GM21423 (cell line): ENCODE measurements around the gene GPX5.

Experiments used
- ATAC-seq: cut with Tn5 transposase; IDR thresholded peaks from one replicate; pipeline ENCODE4 v1.9.1; 2021; ENCODE audit warnings: mild to moderate bottlenecking, moderate library complexity; ENCODE audit not compliant: unreplicated experiment

Gene GPX5

DNA sequence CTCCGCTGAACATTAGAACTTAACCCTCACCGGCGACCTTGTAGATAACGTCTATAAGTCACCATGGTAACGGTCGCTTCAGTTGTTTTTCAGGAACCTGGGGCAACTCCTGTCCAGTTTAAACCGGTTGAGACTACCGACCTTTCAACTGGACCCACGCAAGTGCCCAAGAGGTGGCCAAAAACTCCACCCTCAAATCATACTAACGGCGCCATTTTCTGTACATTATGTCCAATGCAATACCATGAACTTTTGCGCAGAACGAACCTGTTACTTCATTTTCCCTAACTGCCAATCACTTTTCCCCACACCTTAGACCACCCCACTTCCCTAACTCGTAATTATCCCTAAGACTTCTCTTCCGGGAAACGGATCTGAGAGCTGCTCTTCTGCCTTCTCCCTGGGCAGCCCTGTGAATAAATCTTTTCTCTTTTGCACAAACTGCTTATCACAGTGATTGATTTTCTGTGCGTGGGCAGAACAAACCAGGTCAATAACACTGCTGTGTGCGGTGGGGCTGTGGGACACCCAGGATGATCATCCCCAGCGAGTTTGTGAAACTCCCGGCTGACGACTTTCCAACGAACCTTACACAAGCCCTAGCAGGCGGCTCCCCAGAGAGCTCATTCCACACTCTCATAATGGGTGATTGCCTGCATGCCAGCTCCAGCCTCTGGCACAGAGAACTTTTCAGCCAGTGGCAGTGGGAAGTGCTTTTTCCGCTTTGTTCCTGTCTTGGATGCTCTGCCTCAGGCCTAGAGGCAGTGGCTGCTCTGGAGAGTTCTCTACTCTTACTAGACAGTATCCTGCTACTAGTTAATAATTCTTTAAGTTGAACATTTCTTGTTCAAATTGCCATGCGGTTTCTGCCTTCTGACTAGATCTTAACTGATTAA lies 28.6 kb downstream of the GPX5 start:
- no peak for ATAC-seq

DNA sequence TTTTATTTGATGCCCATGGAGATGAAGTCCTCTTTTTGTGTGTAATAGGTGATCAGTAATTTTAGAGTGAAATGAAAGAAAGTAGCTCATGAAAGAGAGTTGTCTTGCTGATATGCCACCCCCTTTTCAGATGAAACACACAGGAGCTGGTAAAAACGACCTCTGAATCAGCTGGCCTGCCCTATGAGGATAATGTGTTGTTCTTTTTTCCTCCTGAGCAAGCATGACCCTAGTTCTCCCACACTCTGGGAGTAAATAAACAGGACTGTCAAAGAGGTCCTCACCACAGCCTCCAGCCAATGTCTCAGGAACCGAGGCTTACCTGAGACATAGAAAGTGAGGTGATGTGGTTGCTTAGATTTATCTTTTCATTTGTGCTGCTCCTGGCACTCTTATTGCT lies 29.5 kb downstream of the GPX5 start:
- ATAC-seq = no peak

DNA sequence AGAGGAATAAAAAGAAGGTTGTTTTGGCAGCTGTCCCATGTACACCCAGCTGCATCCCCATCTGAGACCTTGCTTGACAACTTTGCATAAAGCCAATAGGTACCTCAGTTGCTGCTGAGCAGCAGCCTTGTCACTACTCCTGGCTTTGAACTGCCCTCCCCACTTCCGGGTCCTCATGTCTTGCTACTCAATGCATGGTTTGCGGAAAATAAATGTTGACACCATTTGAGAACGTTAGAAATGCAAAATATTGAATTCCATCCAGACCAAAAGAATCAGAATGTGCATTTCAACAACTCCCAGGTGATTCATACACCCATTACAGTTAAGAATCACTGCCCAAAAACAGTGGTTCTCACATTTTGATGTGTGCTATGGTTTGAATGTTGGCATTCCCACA lies 32.9 kb downstream of the GPX5 start:
- ATAC-seq = no peak

DNA sequence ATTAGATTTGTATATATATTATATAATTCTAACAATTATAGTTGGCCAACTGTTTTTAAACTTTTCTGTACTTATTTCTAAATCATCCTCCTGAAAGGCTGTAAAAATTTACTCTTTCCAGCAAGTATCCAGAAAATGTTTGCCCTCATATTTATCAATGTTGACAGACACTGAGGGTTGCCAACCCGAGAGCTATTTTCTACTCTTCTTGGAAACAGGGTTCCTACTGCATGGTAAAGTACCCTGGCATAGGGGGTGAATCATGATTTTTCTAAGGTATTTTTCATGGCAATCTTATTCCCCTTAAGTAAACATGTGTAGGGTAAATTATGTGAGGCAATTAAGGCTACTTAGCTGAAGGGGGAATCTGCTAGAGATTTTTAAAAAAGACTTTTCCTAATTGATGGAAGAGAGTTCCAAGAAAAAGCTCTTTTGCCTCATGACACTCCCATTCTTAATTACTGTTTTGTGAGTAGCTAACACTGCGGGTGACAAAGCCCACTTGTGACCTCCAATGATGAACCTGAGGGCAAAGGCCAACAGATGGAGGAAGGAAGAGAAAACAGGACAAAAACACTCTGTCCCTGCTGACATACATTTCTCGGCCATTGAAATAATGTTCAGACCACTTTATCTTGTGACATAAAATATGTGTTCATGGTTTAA lies 37.9 kb downstream of the GPX5 start:
- ATAC-seq = no peak

DNA sequence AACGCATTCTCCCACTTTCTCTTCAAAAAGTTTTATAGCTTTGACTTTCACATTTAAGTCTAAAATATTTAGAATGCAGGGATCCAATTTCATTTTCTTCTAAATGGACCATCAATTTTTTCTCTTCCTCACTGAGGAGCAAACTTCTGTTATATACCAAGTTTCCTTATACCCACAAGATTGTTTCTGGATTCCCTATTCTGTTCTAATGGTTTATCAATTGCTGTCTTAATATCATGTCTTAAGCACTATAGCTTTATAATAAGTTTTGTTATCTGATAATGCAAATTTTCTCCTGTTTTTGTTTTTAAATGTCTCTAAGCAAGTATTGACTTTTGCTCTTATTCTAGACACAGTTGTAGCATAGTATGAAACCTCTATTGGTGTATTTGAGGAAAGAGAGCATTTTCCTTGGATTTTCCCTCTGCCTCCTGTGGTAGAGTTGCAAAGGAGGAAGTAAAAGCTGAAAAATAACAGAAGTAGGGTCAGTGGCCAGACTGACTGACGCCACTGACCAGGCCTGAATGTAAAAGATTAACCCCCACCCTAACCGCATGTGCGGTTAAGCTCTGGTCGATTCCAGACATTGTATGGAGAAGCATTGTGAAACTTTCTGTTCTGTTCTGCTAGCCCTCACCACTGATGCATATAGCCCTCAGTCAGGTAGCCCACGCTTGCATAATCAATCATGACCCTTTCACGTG lies 40.3 kb downstream of the GPX5 start:
- no peak for ATAC-seq

DNA sequence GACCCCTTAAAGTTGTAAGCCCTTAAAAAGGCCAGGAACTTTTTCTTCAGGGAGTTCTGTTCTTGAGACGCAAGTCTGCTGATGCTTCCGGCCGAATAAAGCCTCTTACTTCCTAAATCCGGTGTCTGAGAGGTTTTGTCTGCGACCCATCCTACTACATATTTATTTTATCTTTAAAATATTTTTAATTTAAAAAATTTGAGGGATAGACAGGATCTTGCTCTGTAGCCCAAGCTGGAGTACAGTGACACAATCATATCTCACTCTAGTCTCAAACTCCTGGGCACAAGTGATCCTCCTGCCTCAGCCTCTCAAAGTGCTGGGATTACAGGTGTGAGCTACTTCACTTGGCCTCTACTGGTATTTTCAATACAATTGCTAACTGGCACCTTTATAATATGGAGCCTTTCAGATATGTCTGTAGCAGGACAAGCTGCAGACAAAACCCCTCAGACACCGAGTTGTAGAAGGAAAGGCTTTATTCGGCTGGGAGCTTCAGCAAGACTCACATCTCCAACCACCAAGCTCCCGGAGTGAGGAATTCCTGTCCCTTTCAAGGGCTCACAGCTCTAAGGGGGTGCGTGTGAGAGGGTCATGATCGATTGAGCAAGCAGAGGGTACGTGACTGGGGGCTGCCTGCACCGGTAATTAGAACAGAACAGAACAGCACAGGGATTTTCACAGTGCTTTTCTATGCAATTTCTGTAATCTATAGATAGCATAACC lies 41.0 kb downstream of the GPX5 start:
- no peak for ATAC-seq

DNA sequence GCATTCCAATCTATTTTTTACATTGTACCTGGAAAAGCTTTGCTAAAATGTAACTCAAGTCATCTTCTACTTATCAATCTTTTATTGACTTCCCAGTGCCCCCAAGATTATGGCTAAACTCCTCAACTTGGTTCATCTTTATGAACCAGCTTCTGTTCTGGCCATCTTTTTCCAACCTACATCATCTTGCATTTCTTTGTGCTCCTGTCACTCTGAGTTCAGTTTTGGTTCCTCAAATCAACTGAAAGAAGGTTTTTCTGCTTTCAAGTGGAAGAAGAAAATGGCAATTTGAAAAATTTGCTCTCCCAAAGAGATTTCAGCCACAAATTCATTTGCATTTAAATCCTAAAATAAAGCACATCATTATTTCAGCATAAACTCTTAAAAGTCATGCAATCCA lies 41.8 kb downstream of the GPX5 start:
- ATAC-seq = no peak

DNA sequence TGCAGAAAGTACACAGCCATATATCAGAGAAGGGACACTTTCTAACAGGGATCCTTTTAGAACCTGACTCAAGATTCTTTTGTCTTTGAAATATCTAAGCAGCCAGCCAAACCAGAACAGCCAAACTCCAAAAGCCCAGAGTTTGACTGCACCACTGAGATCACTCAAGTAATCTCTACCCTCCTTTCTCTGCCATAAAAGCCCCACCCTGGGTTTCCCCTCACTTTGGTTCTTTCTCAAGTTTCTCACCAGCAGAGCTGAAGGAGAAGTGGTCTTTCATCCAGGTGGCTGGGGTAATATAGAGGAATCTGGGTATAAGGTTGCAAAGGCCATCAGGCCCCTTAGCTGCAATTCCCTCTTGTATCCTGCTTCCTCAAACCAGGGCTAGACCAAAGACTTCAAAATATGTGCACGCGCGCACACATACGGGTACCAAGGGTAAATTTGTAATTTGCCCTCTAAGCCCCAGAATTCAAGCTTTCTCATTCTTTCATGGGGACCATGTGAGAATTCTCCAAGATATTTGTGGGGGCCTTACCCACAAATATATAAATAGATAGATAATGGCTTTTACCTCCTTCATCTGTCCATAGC lies 42.9 kb downstream of the GPX5 start:
- no peak for ATAC-seq

DNA sequence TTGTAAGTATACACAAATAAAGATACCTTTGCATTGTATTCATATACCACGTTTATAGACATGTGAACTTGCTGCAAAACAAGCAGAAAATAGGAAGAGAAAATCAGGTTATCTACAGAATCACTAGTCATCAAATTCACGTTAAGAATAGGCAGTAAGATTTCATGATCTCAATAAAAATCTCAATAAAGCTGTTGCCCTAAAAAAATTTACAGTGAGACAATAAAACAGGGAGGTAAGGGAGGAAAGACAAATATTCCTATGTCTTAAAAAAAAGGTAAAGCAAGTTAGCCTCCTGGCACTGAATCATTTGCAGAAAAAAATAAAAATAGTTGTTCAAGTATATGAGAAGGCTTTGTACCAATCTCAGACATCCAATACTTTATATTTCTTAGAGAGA lies 44.1 kb downstream of the GPX5 start:
- no peak for ATAC-seq

DNA sequence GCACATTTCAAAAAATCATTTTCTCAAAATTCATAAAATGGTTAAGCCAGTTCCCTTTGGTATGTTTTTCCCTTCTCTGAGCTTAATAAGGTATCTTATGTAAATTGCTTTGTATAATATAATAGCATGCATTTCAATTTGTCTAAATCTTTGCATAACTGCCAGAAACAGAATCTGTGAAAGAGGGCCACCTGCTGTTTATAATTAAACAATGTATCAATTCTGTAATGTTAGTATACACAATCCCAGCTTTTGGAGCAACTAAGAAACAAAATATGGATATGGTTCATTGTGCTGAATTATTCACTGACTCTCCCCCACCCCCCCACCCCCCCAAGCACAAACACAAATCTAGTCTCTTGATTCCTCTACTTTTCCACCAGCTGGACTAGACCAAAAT lies 54.8 kb downstream of the GPX5 start:
- no peak for ATAC-seq

DNA sequence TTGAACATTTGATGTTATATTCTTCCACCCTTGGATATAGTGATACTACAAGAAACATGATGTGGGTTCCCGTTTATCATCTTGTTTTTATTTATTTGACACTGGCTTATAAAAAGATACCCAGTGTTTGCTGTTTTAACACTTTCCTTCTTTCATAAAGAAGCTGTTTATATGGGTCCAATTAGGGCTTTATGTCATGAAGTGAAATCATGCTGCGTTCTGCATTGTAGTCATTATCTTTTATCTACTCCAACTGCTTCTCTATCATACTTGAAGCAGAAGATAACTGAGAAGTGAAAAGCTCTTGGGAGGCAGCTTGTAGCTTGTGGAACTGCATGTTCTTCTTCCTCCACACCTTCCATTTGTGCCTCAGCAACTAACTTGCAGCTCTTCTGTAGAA lies 57.8 kb downstream of the GPX5 start:
- no peak for ATAC-seq
